Activated effector memory CD4-positive, alpha-beta T cell treated with anti-CD3 and anti-CD28 coated beads, Interleukin-2, amount 50 U/mL, for 16 hours (primary cell): ENCODE results near the gene TRAPPC10.

Experiments
- DNase-seq: peaks from one replicate; pipeline ENCODE4 v3.0.0-alpha.2; 2020

The TRAPPC10 gene

DNA sequence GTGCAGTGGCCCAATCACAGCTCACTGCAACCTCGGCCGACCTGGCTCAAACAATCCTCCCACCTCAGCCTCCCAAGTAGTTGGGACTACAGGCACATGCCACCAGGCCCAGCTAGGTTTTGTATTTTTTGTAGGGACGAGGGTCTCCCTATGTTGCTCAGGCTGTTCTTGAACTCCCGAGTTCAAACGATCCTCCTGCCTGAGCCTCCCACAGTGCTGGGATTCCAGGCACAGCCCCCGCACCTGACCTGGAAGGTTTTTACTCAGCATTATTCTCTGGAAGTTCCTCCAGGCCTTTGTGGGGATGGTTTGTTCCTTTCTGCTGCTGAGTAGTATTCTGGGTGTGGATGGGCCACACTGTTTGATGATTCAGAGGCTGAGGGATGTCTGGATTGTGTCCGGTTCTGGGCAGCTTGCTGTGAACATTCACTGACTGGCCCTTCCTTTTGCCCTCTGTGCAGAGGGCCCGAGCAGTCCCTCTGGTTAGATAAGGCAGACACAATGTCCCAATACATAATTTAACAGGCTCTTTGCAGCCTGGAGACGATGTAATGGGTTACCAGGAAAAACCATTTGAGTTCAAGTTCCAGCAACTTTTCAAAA, 6.0 kb upstream of the TRAPPC10 start:
- DNase-seq, result no peak

DNA sequence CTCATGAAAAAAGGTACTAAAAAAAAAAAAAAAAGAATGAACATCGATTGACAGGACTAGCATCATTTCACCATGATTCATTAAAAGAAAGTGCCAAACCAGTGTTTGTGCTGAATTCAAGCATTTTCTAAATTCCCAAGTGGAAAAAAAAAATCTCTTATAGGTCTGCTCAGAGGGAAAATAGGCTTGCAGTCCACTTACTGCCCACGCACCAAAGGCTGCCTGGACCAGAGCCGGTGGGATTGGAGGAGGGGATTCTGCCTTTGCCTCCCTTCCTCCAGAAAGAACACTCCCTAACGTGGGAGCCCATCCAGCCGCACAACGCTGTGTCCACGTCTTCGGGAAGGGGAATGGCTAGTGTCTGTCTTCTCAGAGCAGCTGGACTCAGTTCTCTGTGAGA, 5.5 kb upstream of the TRAPPC10 start:
- no peak for DNase-seq

GRCh38 chr21:44010429-44010828, 1.7 kb upstream of the TRAPPC10 start:
- DNase-seq, result no peak

- DNase-seq, result no peak
Observed at GRCh38 chr21:44011123-44011522, 986 bp upstream of the TRAPPC10 start.

GRCh38 chr21:44012474-44013379, 618 bp downstream of the TRAPPC10 start:
- DNase-seq, result peak; percentile 93

DNA sequence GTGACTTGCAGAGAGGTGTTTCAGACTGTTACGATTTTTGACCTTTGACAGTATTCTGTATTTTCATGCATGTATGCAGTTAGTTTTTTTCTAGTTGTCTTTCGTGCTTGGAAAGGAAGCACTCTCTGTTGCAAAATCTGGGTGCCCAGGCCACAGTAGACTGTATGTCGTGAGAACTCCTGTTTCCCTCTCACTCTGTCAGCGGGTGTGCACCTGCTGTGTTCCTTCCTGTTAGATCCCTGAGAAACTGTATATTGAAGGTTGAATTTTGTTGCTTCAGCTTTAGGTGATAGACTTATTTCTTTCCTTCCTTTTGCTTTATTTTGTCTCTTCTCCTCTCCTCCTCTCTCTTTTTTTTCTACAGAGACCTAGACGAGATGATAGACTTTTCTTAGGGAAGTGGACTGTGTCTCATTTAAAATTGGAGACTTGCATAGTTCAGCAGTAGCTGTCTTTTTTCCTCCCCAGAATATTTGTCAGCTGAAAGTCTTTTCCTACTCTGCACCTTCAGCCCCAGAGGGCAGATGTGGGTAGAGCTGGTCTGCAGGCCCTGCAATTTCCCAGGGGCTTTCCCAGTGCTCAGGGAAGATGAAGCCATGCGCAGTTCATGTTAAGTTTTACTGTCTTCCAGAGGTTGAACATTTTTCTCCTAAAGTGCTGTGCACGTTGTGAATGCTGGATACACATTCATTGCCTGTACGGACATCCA, 1.4 kb downstream of the TRAPPC10 start:
- DNase-seq, result peak; percentile 82

GRCh38 chr21:44017601-44018000, 5.5 kb downstream of the TRAPPC10 start:
- DNase-seq, result no peak

DNA sequence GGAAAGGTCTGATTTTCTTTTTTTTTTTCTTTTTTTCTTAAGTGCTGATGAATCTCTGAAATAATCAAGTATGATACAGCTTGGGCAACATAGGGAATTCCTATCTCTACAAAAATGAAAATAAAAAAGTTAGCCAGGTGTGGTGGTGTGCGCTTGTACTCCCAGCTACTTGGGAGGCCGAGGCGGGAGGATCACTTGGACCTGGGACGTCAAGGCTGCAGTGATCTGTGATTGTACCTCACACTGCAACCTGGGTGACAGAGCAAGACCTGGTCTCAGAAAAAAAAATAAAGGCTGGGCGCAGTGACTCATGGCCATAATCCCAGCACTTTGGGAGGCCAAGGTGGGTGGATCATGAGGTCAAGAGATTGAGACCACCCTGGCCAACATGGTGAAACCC, 6.0 kb downstream of the TRAPPC10 start:
- no peak for DNase-seq

- DNase-seq, result no peak
Observed at GRCh38 chr21:44018813-44019567, 6.9 kb downstream of the TRAPPC10 start.

- no peak for DNase-seq
Observed at GRCh38 chr21:44019568-44019958, 7.5 kb downstream of the TRAPPC10 start.

DNA sequence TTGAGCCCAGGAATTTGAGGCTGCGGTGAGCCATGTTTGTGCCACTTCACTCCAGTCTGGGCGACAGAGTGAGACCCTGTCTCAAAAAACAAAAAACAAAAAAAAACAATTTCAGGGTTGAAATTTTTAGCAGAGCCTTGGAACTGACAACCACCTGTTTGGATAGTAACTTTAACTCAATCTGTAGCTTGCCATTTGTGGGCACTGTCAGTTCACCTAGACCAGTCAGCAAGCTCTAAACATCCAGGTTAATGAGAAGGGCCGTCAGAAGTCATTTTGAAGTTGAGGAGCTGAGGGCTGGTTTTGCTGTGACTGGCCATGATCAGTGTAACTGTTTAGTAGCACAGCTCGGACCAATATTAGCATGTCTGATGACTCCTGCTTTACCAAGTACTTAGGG, 8.4 kb downstream of the TRAPPC10 start:
- no peak for DNase-seq

DNA sequence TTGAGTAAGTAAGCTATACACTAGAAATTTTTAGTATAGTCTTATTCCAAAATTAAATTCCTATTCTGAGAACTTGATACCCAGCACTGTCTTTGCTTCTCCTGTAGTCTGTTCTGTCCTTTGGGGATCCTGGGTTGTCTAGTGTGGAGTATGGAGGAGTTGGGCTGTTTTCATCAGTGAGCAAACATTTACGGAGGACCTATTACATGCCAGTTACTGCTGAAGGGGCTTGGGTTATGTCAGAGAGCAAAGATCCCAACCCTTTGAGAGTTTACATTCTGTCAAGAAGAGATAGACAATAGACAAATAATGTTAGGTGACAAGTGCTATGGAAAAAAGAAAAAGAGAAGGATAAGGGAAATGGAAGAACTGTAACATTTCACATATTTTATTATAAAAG, 9.0 kb downstream of the TRAPPC10 start:
- DNase-seq, result no peak

DNA sequence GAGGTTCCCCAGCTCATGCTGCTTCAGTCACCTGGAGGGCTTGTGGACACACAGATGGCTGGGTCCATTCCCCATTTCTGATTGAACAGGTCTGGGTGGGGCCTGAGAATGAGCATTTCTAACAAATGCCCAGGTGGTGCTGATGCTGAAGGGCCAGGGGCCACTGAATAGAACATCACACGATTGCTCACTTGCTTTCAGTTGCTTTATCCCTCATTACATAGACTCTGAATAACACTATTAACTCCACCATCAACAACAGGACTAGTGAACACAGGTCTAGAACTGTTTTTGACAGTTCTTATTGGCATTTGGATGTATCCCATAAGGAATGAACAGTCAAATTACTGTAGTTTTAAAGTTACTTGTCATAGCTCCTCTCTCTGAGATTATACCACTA, 12.1 kb downstream of the TRAPPC10 start:
- no peak for DNase-seq

DNA sequence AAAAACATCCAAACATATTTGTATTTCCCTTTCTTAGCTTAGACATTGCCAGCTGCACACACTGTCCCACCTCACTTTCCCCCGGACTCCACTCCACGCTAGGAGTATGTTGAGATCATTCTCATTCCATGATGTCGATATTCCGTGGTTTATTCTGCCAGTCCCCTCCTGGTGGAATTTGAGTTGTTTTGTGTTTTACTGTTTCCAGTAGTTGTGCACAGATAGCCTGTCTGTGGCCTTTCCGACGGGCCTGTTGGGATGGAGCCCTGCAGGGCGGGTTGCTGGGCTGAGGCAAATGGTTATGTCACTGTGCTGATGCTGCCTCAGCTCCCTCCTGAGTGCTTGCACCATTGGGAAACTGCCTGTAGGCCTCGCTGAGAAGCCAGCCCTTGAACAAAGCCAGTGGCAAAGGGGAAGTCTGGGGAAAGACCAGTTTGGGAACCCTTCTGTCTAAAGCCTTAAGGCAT, 12.8 kb downstream of the TRAPPC10 start:
- no peak for DNase-seq

DNA sequence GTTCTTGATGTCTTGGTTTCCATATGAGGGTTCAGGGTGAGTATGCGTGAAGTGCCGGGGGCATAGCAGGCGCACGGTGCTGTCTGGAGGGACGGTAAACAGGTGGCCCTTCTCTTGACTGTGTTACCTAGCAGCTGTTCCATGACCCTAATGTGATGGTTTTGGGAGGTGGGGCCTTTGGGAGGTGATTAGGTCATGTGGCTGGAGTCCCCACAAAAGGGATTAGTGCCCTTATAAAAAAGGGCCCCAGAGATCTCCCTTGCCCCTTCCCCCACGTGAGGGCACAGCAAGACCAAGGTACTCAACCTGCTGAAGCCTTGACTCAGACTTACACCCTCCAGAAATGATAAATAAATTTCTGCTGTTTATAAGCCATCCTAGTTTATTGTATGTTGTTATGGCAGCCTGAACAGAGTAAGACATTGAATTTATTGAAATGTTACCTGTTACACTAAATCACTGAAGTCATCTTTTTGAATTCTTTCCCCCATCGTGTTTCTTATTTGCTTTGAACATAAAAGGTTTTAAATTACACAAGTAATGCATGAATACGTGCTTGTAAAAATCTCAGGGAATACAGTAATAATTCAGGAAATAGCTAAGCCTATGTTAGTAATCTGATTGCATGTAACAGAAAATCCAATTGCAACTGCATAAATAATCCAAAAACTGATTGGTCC, 15.6 kb downstream of the TRAPPC10 start:
- DNase-seq, result no peak

GRCh38 chr21:44028287-44028659, 16.2 kb downstream of the TRAPPC10 start:
- DNase-seq, result no peak

DNA sequence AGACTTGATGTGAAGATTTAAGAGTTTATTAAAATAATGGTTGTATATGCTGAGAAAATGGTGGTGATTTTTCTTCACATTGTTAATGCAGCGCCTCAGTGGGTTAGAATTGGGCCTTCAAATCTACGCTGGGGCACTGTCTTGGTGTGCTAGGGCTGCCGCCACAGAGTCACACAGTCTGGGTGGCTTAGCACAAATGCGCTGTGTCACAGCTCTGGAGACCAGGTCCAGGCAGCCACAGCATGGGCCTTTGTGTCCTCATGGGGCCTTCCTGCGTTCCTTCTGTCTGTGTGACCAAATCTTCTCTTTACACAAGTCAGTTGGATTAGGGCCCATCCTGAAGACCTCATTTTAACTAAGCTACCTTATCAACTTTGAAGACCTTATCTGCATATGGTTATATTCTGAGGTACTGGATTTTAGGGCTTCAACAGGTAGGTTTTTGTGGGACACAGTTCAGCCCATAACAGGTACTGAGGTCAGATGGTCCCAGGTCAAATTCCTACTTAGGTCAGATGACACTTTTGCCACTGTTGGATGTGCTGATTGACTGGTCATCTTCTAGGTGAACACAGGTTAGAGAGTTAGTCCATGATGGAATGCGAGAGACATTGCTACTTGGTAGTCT, 17.5 kb downstream of the TRAPPC10 start:
- no peak for DNase-seq

- no peak for DNase-seq
Observed at GRCh38 chr21:44035244-44035643, 23.1 kb downstream of the TRAPPC10 start.

DNA sequence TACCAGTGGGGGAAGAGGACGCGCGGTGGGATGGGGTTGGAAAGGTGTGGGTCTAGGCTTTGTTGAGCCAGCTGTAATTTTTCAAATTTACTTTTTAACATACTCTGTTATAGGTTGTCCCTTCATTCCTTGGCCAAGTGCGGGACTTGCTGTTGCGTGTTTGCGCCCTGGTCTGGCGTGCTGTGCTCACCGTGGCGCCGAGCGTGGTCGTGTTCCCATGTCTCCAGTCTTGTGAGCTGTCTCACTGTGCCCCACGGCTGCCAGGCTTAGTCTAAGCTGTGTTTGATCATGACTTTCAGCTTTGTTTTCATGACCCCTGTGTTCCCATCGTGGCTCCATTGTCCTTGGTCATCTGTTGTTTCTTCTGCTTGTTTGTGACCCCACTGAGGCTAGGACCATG, 26.0 kb downstream of the TRAPPC10 start:
- DNase-seq, result no peak

GRCh38 chr21:44039828-44040227, 27.7 kb downstream of the TRAPPC10 start:
- DNase-seq, result no peak

GRCh38 chr21:44043613-44044012, 31.5 kb downstream of the TRAPPC10 start:
- DNase-seq, result no peak

- DNase-seq, result no peak
Observed at GRCh38 chr21:44046734-44047133, 34.6 kb downstream of the TRAPPC10 start.
